Measurements from ENCODE around the gene FHIT.

DNA sequence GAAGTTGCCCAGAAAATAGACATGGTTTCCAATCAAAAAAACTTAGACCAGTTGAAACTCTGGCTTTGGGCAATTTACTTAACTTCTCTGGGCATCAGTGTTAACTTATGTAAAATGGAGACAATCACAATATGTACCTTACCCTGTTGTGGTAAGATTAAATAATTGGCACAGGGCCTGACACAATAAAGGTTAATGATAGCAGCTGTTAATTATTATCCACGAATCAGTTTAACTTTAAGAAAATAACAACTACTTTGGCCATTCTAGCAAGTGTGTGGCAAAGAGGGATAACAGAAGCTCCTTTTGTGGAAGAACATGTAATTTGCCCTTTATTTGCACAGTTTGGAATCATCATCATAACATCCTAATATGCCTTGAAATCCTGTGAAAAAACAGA lies 787.6 kb downstream of the FHIT start:
- TF ChIP-seq, protein P1, sequence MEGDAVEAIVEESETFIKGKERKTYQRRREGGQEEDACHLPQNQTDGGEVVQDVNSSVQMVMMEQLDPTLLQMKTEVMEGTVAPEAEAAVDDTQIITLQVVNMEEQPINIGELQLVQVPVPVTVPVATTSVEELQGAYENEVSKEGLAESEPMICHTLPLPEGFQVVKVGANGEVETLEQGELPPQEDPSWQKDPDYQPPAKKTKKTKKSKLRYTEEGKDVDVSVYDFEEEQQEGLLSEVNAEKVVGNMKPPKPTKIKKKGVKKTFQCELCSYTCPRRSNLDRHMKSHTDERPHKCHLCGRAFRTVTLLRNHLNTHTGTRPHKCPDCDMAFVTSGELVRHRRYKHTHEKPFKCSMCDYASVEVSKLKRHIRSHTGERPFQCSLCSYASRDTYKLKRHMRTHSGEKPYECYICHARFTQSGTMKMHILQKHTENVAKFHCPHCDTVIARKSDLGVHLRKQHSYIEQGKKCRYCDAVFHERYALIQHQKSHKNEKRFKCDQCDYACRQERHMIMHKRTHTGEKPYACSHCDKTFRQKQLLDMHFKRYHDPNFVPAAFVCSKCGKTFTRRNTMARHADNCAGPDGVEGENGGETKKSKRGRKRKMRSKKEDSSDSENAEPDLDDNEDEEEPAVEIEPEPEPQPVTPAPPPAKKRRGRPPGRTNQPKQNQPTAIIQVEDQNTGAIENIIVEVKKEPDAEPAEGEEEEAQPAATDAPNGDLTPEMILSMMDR (IDR thresholded peaks at IDR 0.05) = no peak
- no peak for TF ChIP-seq POLR2A (IDR thresholded peaks at IDR 0.05)
